ENCODE data around the gene PLEKHB2. TPM values are rescaled to one million over a fixed set of nuclear protein-coding genes. Genes with fewer than 3 reads are reported as not detected.
A peak's percentile ranks its signal among the peaks of the same experiment; 100 is the strongest.

The PLEKHB2 gene
- total RNA-seq, 1 experiment from 2014 or later, result 65.6 TPM

DNA sequence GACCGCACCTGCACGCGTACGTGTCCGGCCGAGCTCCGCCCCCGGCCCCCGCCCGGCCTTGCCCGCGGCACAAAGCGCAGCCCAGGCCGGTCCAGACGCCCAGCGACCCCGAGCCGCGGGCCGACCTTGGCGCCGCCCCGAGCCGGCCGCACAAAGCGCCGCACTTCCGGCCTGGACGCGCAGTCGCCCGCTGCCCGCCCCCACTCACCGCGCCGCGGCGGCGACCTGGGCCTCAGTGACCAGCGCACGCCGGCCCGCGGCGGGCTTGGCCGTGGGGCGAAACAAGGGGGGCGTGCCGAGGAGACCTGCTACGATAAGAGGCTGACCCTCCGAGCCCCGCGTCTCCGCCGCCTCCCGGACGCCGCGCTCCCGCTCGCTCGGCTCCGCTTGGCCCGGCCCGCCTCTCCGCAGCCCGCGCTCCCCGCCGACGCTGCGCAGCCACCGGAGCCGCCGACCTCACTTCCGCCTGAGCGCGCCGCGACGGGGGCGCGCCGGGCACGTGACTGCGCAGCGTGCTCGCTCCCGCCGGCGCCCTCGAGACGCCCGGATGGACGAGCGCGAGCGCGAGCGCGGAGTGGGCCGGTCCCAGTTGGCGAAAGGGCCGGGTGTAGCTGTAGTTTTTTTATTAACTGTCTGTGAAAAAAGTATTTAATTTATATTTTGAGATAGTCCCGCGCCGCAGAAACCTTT is 12.0 kb upstream of the PLEKHB2 start, which contains the start of gene FAM168B (continued):
- no peak for TF ChIP-seq HMGXB4 (CRISPR knock-in tag; IDR thresholded peaks at IDR 0.05)
- no peak for TF ChIP-seq EMX1 (CRISPR knock-in tag; IDR thresholded peaks at IDR 0.05)
- 0 out of 2 replicates have a peak, but pooled peaks have one; percentile 39 for TF ChIP-seq ZMAT4 (CRISPR knock-in tag; IDR thresholded peaks at IDR 0.05)
- TF ChIP-seq, protein P1, sequence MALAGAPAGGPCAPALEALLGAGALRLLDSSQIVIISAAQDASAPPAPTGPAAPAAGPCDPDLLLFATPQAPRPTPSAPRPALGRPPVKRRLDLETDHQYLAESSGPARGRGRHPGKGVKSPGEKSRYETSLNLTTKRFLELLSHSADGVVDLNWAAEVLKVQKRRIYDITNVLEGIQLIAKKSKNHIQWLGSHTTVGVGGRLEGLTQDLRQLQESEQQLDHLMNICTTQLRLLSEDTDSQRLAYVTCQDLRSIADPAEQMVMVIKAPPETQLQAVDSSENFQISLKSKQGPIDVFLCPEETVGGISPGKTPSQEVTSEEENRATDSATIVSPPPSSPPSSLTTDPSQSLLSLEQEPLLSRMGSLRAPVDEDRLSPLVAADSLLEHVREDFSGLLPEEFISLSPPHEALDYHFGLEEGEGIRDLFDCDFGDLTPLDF (CRISPR knock-in tag; IDR thresholded peaks at IDR 0.05), result no peak
- TF ChIP-seq ERG (CRISPR knock-in tag; IDR thresholded peaks at IDR 0.05), result no peak
- TF ChIP-seq ZNF121 (CRISPR knock-in tag; IDR thresholded peaks at IDR 0.05), result no peak
- peak; percentile 84; the same call in 1 of the 2 replicates for TF ChIP-seq ZNF416 (CRISPR knock-in tag; IDR thresholded peaks at IDR 0.05)
- TF ChIP-seq CREB1 (CRISPR knock-in tag; IDR thresholded peaks at IDR 0.05), result no peak
- peak; percentile 94 for TF ChIP-seq ETV6 (CRISPR knock-in tag; IDR thresholded peaks at IDR 0.05)
- TF ChIP-seq GABPB1 (CRISPR knock-in tag; IDR thresholded peaks at IDR 0.05), result no peak
- TF ChIP-seq STAT6 (CRISPR knock-in tag; conservative IDR thresholded peaks at IDR 0.05; ENCODE audit: low read depth), result 0 out of 2 replicates have a peak, but pooled peaks have one; percentile 61
- TF ChIP-seq CBFB (CRISPR knock-in tag; IDR thresholded peaks at IDR 0.05; ENCODE audit: low read depth), result peak; percentile 89; the same call in 1 of the 2 replicates

DNA sequence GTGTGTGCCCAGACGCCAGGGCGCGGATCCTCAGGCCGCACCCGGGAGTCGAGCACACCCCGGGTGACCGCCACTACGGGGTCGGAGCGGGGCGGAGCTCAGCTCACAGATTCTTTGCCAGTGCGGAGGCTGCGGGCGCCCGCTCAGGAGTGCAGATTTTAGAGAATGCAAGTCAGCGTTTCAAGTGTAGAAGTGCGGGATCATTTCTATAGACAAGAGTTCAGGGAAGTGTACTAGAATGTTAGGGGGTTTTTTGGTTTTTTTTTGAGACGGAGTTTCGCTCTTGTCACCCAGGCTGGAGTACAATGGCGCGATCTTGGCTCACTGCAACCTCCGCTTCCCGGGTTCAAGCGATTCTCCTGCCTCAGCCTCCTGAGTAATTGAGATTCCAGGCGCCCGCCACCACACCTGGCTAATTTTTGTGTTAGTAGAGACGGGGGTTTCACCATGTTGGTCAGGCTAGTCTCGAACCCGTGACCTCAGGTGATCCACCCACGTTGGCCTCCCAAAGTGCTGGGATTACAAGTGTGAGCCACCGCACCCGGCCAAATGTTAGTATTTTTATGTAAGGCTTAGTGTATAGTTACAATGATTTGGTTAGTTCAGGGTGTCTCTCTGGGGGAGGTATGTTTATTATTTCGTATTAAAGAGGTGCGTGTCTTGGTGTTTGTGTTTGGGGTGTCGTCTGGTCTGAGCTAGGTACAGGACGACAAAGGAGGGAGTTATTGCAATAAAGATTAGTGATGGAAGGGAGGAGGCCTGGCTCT is 11.3 kb upstream of the PLEKHB2 start:
- Mint-ChIP-seq H3K36me3 (peaks cover 16% of the 10 kb centered on the region), H3K9me3 (no peaks in the 10 kb centered on the region), H3K4me1 (peaks cover 7% of the 10 kb centered on the region), H3K27me3 (ENCODE audit: low read depth) (no peaks in the 10 kb centered on the region), H3K27ac (peak overlapping the region; percentile 95), H3K4me3 (peak overlapping the region; percentile 91)
- POLR2A ChIA-PET, result interaction anchor here (0.6 to 2.6 kb wide), 8 partner anchors 10 to 249 kb away, joined by 3 to 15 read pairs (median 3); partner anchors contain the start of gene PLEKHB2
- TF ChIP-seq ZNF423 (CRISPR knock-in tag; IDR thresholded peaks at IDR 0.05) (peak; percentile 7; the same call in 1 of the 2 replicates), USF1 (CRISPR knock-in tag; IDR thresholded peaks at IDR 0.05) (peak; percentile 9; the same call in 1 of the 2 replicates), ZNF219 (CRISPR knock-in tag; IDR thresholded peaks at IDR 0.05; ENCODE audit: borderline replicate concordance) (0 out of 2 replicates have a peak, but pooled peaks have one; percentile 6), CREM (CRISPR knock-in tag; IDR thresholded peaks at IDR 0.05) (no peak), EMX1 (CRISPR knock-in tag; IDR thresholded peaks at IDR 0.05) (no peak)
- ATAC-seq (peak; percentile 65), DNase-seq (ENCODE audit: low spot score) (no peak)
- CTCF ChIA-PET, result interaction anchor here (0.7 to 1.8 kb wide), 6 partner anchors 9 to 173 kb away, joined by 3 to 5 read pairs (median 4); partner anchors contain the start of gene PLEKHB2
